ENCODE results near the gene ADPRHL1. TPM values are rescaled to one million over a fixed set of nuclear protein-coding genes. Genes with fewer than 3 reads are reported as not detected.

The ADPRHL1 gene
- total and polyA plus RNA-seq, 7 donors = 1.2 to 7.8 (median 4.2) TPM

- no peak for DNase-seq
- no peak overlapping the region for H3K4me3 ChIP-seq
- intact Hi-C loops (cut with DNase I) = no loop called here
- no peaks in the 10 kb centered on the region for H3K27me3 ChIP-seq
- WGBS, 2 donors = 71 to 87% methylated on average over 15 of the region's 15 CpGs
- H3K9me3 ChIP-seq = no peaks in the 10 kb centered on the region
- H3K4me1 ChIP-seq = peaks cover 0 to 18% (median 16%) of the 10 kb centered on the region in 4 donors
- no peaks in the 10 kb centered on the region for H3K36me3 ChIP-seq
- no peak for TF ChIP-seq CTCF (IDR thresholded peaks at IDR 0.05)
- no peak for TF ChIP-seq EP300 (IDR thresholded peaks at IDR 0.05)
- no peak for TF ChIP-seq POLR2A (IDR thresholded peaks at IDR 0.05)
- no peak for TF ChIP-seq POLR2AphosphoS5 (IDR thresholded peaks at IDR 0.05)
- H3K27ac ChIP-seq = no peak overlapping the region
These were observed 33.1 kb downstream of the ADPRHL1 start for GRCh38 chr13:113420232-113420631.

GRCh38 chr13:113419531-113420193 lies 33.6 kb downstream of the ADPRHL1 start:
- H3K27me3 ChIP-seq = no peaks in the 10 kb centered on the region
- peaks cover 0 to 22% (median 17%) of the 10 kb centered on the region in 4 donors for H3K4me1 ChIP-seq
- 81 to 91% methylated on average over 18 of the region's 18 CpGs for WGBS, 2 donors
- DNase-seq = no peak
- TF ChIP-seq POLR2AphosphoS5 (IDR thresholded peaks at IDR 0.05) (no peak), CTCF (IDR thresholded peaks at IDR 0.05) (no peak), POLR2A (IDR thresholded peaks at IDR 0.05) (no peak), EP300 (IDR thresholded peaks at IDR 0.05) (no peak)
- no peaks in the 10 kb centered on the region for H3K36me3 ChIP-seq
- no peak overlapping the region for H3K4me3 ChIP-seq
- no peaks in the 10 kb centered on the region for H3K9me3 ChIP-seq
- intact Hi-C loops (cut with DNase I) = no loop called here
- H3K27ac ChIP-seq = no peak overlapping the region

- Histone ChIP-seq H3K36me3 (no peaks in the 10 kb centered on the region), H3K4me1 (peaks cover 0 to 32% (median 26%) of the 10 kb centered on the region in 4 donors), H3K9me3 (no peaks in the 10 kb centered on the region), H3K27ac (no peak overlapping the region), H3K27me3 (no peaks in the 10 kb centered on the region), H3K4me3 (no peak overlapping the region)
- WGBS, 2 donors = 96 to 100% methylated on average over 1 of the region's 1 CpG
- DNase-seq = no peak
- TF ChIP-seq POLR2A (IDR thresholded peaks at IDR 0.05) (no peak), EP300 (IDR thresholded peaks at IDR 0.05) (no peak), CTCF (IDR thresholded peaks at IDR 0.05) (no peak), POLR2AphosphoS5 (IDR thresholded peaks at IDR 0.05) (no peak)
- intact Hi-C loops (cut with DNase I) = no loop called here
These were observed 34.6 kb downstream of the ADPRHL1 start for GRCh38 chr13:113418722-113419049.

GRCh38 chr13:113417836-113418721 lies 35.2 kb downstream of the ADPRHL1 start:
- no peaks in the 10 kb centered on the region for H3K9me3 ChIP-seq

More at GRCh38 chr13:113417836-113418721, 35.2 kb downstream of the ADPRHL1 start:
- H3K36me3 ChIP-seq = no peaks in the 10 kb centered on the region
- H3K27me3 ChIP-seq = peaks cover 0 to 4% (median 0%) of the 10 kb centered on the region in 3 donors
- peaks cover 0 to 38% (median 32%) of the 10 kb centered on the region in 4 donors for H3K4me1 ChIP-seq
- TF ChIP-seq POLR2AphosphoS5 (IDR thresholded peaks at IDR 0.05) (no peak), POLR2A (IDR thresholded peaks at IDR 0.05) (no peak), CTCF (IDR thresholded peaks at IDR 0.05) (no peak), EP300 (IDR thresholded peaks at IDR 0.05) (no peak)
- intact Hi-C loops (cut with DNase I) = no loop called here
- no peak for DNase-seq
- H3K27ac ChIP-seq = no peak overlapping the region
- H3K4me3 ChIP-seq = no peak overlapping the region
- WGBS, 2 donors = 78 to 84% methylated on average over 16 of the region's 16 CpGs

All from sigmoid colon (tissue), 7 donors.